Vagina (tissue), 2 donors: ENCODE measurements around the gene KRT7.

ENCODE experiments used
- CTCF ChIP-seq, 3 experiments: fragments of 450-650 bp in 2 of 3; fragments of 200-600 bp in 1 of 3; sonication (generic) in 1 of 3; IDR thresholded peaks; one replicate each; pipeline ENCODE4 v1.5.1; 2017 to 2019; ENCODE audit warnings: antibody characterized with exemption in 3 of 3, mild to moderate bottlenecking in 2 of 3, moderate library complexity in 2 of 3
- POLR2A ChIP-seq, 2 donors: fragments of 450-650 bp; IDR thresholded peaks; one replicate each; pipeline ENCODE4 v1.6.1; 2017; ENCODE audit warnings: antibody characterized with exemption in 2 of 2, mild to moderate bottlenecking in 2 of 2, moderate library complexity in 2 of 2
- POLR2AphosphoS5 ChIP-seq, 2 donors: sonication (generic); formaldehyde crosslinking; IDR thresholded peaks; one replicate each; pipeline ENCODE4 v1.9.0; 2017; ENCODE audit warnings: antibody characterized with exemption in 2 of 2, mild to moderate bottlenecking in 2 of 2, low read depth in 1 of 2; ENCODE audit not compliant: insufficient read depth in 1 of 2

GRCh38 chr12:52236386-52237050, 3.5 kb downstream of the KRT7 start:
- no peak for TF ChIP-seq CTCF (IDR thresholded peaks at IDR 0.05)
- TF ChIP-seq POLR2AphosphoS5 (IDR thresholded peaks at IDR 0.05; ENCODE audit: insufficient read depth in 1 of 2, low read depth in 1 of 2): no peak
- TF ChIP-seq POLR2A (IDR thresholded peaks at IDR 0.05): no peak
